ENCODE data around the gene TTN.
"Not testable (repeated sequence)": the region's sequence is repeated elsewhere in the genome, so short reads cannot be mapped to it uniquely, and the experiment has no call there.

TTN gene

DNA sequence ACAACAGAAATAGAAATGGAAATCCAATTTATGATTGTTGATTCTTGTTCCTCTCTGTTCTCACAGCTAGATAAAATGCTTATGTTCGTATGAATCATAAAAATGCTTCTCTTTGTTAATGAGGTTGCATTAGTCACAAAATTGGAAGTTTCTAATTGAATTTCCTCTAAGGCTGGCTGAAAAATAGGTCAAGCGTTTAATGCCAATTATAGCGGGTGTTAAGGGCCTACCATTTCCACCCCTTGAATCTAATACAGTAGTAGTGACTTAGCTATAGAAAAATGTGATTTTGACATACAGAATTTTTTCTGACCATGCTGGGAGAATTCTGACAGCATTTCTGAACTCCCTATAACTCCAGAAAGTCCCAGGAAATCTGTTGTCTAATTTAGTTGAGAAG is 107.1 kb downstream of the TTN start:
- TF ChIP-seq POLR2A (IDR thresholded peaks at IDR 0.05; ENCODE audit: low read depth, low read length) = no peak
- FAIRE-seq (no peak), DNase-seq (ENCODE audit: insufficient read length, low spot score) (no peak)

DNA sequence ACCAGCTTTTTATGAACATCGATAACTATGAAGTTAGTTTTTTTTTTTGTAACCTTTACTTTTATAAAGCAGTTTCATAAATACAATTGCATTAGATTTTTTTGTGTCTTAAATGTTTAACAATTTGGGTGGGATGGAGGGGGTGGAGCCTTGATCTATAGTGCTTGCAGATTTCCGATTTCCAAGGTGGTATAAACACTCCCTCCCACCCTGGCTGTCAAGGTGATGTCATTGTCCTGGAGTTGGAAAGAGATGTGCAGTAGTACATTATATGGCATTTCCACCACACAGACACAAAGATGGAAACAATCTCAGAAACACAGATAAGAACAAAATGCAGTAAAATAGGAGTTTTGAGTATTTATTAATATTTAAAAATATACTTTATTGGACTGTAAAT is 114.4 kb downstream of the TTN start:
- TF ChIP-seq POLR2A (IDR thresholded peaks at IDR 0.05; ENCODE audit: low read depth, low read length) = no peak
- FAIRE-seq (no peak), DNase-seq (ENCODE audit: insufficient read length, low spot score) (no peak)

DNA sequence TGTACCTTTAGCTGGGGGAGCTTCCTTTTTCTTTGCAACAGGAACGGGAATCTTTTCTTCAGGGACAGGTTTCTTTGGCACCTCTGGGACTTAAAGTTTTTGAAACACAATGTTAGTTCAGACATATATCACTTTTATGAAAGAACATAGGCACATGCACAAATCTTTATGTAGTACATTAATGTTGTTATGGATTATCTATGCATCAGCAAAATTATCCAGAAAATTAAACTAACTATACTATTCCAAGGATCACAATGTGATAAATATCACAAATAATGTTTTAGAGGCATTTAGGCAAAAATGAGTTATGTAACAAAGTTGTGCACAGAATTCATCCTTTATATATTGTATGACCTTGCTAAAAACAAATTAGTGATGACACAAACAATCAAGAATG is 117.4 kb downstream of the TTN start:
- FAIRE-seq (no peak), DNase-seq (ENCODE audit: insufficient read length, low spot score) (no peak)
- no peak for TF ChIP-seq POLR2A (IDR thresholded peaks at IDR 0.05; ENCODE audit: low read depth, low read length)

DNA sequence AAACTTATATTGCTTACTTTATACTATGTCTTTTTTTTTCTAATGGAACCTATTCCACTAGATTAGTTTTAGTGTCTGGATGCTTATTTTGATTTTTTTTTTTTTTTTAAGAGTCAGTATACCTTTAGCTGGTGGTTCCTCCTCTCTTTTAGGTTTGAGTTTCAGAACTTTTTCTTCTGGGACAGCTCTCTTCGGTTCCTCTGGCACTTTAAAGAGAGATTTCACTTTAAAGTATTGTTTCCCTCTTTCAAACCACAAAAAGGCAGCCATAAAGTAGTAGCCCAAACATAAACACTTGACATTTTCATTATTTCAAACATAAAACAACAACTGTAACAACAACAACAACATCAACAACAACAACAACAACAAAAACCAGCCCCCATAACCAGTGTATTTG is 123.3 kb downstream of the TTN start:
- no peak for DNase-seq (ENCODE audit: insufficient read length, low spot score)
- TF ChIP-seq POLR2A (IDR thresholded peaks at IDR 0.05; ENCODE audit: low read depth, low read length) = no peak
- no peak for FAIRE-seq

DNA sequence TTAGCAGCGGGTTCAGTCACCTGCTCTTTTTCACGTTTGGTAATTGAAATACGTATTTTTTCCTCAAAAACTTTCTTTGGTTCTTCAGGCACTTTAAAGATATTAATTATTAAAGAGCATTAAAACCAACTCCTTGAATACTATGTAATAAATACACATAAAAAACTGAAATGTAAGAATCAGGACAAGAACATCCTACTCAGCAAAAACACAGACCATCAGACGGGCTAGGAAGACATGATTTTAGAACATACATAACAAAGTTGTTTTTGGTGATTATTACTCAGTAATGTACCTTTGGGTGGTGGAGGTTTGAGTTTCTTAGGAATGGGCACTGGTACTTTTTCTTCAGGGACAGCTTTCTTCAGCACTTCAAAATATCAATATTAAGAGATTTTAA is 126.1 kb downstream of the TTN start:
- FAIRE-seq = no peak
- DNase-seq (ENCODE audit: insufficient read length, low spot score) = no peak
- TF ChIP-seq POLR2A (IDR thresholded peaks at IDR 0.05; ENCODE audit: low read depth, low read length) = no peak

DNA sequence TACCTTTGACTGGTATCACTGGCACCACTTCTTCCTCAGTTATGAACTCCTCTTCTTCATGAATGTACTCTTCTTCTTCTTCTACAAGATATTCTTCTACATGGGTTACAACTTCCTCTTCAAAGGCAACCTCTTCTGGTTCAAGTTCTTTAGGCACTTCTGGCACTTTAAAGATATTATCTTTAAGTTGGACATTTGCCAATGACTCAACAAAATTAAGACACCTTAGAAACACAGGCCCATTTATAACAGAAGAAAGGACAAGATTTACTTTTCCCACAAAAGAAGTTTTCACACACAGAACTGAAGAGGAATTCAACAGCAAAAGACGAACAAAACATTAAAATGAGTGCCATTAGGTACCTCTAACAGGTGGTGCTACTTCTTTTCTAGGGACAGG is 127.3 kb downstream of the TTN start:
- no peak for TF ChIP-seq POLR2A (IDR thresholded peaks at IDR 0.05; ENCODE audit: low read depth, low read length)
- FAIRE-seq = no peak
- DNase-seq (ENCODE audit: insufficient read length, low spot score) = no peak

DNA sequence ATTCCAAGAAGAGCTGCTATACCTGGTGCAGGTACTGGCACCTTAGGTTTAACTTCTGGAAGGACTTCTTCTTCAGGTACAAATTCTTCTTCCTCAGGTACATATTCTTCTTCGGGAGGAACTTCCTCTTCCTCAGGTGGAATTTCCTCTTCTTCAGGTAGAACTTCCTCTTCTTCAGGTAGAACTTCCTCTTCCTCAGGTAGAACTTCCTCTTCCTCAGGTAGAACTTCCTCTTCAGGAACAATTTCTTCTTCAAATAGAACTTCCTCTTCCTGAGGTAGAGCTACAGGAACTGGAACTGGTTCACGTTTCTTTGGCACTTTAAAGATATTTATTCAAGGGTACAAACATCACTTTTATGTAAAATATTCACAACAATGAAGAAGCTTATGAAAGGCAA is 129.6 kb downstream of the TTN start:
- TF ChIP-seq POLR2A (IDR thresholded peaks at IDR 0.05; ENCODE audit: low read depth, low read length) = no peak
- FAIRE-seq (no peak), DNase-seq (ENCODE audit: insufficient read length, low spot score) (no peak)

DNA sequence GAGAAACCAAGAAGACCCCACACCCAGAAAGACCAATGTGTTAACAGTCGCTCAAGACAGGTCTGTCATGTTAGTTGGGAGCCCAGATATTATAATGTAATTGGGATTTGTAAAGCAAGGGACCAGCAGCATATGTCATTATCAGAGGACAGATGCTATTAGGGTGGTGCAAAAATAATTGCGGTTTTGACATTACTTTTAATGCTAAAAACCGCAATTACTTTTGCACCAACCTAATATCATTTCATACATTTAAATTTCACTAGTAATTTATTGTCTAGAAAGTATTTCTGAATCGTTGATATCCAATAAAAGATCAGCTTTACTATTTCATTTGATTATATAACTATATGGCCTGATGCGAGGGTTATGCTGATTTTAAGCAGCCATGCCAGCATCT is 131.2 kb downstream of the TTN start:
- TF ChIP-seq POLR2A (IDR thresholded peaks at IDR 0.05; ENCODE audit: low read depth, low read length) = no peak
- DNase-seq (ENCODE audit: insufficient read length, low spot score) (no peak), FAIRE-seq (no peak)

DNA sequence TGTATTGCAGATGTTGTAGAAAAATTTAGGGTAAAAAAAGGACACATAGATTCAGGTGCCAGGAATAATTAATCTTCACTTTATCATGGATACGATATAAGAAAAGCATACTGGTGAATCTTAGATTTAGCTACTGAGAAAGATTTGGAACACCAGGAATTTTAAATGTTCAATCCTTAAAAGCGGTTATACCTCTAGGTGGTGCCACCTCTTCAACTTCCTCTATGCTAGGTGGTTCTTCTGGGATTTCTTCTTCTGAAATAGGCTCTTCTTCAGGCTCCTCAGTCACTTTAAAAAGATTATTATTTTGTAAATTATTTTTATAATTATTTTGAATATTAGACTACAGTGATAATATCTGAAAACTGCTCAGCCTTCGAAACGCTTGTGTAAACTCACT is 133.1 kb downstream of the TTN start:
- DNase-seq (ENCODE audit: insufficient read length, low spot score) (no peak), FAIRE-seq (no peak)
- no peak for TF ChIP-seq POLR2A (IDR thresholded peaks at IDR 0.05; ENCODE audit: low read depth, low read length)

DNA sequence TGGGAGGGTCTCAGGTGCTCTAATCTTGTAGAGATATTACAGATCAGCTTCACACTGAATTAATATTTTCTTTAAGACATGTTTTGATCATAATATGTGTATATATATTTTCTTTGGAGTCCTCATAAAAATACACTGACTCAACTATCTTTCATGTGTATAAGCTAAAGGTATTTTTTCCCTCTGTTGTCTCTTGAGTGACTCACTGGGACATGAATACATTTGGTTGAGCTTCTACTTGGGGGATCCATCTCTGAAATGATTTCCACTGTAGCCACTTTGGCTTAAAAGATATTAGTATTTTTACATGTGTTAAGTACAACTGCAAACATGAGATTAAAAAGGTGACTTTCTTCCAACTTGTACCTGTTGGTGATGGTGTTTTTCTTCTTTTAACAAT is 140.8 kb downstream of the TTN start:
- no peak for TF ChIP-seq POLR2A (IDR thresholded peaks at IDR 0.05; ENCODE audit: low read depth, low read length)
- no peak for FAIRE-seq
- DNase-seq (ENCODE audit: insufficient read length, low spot score) = no peak

DNA sequence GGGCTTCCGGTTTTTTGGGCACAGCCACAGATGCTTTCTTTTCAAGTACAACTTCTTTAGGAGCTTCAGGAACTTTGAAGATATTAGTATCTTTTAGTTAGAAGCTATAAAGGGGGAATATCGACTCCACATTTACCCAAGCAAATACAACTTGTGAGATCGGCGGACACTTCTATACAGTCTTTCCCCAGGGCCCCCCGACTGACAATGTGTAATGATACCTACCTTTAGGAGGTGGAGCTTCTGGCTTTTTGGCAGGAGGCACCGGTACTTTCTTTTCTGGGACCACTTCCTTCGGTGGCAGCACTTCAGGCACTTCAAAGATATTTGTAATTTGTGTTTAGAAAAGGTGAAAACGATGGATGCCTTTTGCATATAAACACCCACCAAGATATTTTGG is 148.7 kb downstream of the TTN start:
- not testable (repeated sequence) for FAIRE-seq; DNase-seq (ENCODE audit: insufficient read length, low spot score)

DNA sequence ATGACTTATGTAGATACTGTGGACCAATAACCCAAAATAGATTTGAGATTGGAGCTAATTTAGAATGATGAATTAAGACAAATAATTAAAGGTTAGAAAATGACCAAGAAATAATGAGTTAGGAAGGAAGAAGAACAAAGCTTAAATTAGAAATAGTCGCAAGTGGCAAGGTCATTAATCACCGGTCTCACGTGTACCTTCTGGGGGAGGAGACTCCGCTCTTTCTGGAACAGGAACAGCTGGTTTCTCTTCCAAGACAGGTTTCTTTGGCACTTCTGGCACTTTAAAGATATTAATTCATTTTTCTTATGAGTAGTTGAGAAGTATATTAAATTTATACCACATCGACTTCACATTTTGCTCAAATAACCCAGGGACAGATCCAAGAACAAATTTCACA is 156.7 kb downstream of the TTN start:
- FAIRE-seq = no peak
- DNase-seq (ENCODE audit: insufficient read length, low spot score) = no peak
- TF ChIP-seq POLR2A (IDR thresholded peaks at IDR 0.05; ENCODE audit: low read depth, low read length) = no peak

DNA sequence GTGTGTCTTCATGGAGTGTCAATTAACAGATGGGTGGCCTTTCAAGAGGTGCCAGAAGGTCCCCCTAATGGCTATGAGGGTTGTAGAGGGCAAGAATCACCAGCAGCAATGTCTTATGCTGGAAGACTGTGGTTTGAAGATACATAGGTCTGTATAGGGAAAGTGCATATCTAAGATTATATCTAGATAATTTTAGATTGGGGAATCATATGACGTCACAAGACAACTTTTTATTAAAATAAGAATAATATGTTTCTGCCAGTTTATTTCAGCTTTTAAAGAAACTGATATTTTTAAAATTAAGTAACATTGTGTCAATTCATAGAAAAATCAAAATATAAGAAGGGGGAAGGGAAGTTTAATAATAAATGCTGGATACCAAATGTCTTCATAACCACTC is 162.3 kb downstream of the TTN start:
- DNase-seq (ENCODE audit: insufficient read length, low spot score) = no peak
- no peak for FAIRE-seq
- TF ChIP-seq POLR2A (IDR thresholded peaks at IDR 0.05; ENCODE audit: low read depth, low read length) = no peak

DNA sequence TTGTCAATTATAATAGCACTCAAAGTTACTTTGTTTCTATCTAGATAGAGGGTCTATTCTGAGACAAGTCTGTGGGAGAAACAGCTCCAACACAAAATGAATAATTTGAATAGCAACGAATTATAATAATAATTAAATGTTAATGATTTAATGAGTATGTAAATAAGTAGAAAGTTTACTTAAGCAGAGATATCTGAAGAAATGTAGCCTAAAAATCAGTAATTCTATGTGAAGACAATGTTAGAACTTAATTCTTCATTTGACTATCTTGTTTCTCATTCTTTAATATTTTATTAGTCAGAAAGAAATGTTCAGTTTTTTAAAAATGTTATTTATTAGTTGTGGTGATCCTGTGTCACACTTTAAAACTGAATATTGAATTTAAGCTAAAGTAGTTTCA is 165.7 kb downstream of the TTN start:
- TF ChIP-seq POLR2A (IDR thresholded peaks at IDR 0.05; ENCODE audit: low read depth, low read length) = no peak
- DNase-seq (ENCODE audit: insufficient read length, low spot score) (no peak), FAIRE-seq (no peak)

DNA sequence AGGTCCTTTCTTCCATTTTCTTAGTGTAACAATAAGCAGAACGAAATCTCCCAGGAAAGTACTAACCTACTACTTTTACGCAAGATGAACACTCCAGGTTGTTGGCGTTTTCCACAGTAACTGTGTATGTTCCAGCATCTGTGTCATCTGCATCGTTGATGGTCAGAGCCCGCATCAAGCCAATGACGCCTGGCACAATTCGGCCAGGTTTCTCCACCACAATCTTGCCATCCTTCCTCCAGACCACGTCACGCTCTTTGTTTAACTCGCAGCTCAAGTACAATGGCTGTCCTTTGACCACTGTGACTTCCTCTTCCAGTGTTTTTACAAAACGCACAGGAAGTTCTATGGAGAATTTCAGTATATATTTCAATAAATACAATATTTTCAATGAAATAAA is 171.3 kb downstream of the TTN start:
- FAIRE-seq = no peak
- TF ChIP-seq POLR2A (IDR thresholded peaks at IDR 0.05; ENCODE audit: low read depth, low read length) = no peak

DNA sequence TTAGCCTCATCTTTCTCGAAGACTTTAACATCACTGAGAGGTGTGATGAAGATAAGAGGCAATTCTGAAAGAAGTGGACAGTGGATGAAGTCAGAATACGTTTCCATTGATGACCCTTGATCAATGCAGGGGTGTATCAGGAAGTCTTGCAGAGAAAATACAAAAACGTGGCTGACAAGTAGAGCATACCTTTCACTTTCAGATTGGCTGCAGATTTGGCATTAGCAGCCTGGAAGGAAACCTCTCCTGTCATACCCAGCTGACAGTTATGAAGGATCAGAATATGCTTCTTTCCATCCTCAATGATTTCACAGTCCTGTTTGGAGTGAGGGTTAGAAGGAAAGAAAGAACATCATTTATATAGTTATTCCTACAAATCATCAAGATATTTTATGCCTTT is 174.5 kb downstream of the TTN start:
- FAIRE-seq (no peak), DNase-seq (ENCODE audit: insufficient read length, low spot score) (no peak)
- no peak for TF ChIP-seq POLR2A (IDR thresholded peaks at IDR 0.05; ENCODE audit: low read depth, low read length)

More for the DNA sequence above, 171.3 kb downstream of the TTN start:
- DNase-seq (ENCODE audit: insufficient read length, low spot score) = no peak
